NCI-H2196 treated with DMSO at 0.1 percent for 48 hours (cell line): ENCODE measurements around the gene RAC3.
A peak's percentile ranks its signal among the peaks of the same experiment; 100 is the strongest.

Experiments used
- DNase-seq: peaks from one replicate; lab custom pipeline; 2025; ENCODE audit not compliant: unreplicated experiment; lab: John Stamatoyannopoulos, UW

The RAC3 gene

DNA sequence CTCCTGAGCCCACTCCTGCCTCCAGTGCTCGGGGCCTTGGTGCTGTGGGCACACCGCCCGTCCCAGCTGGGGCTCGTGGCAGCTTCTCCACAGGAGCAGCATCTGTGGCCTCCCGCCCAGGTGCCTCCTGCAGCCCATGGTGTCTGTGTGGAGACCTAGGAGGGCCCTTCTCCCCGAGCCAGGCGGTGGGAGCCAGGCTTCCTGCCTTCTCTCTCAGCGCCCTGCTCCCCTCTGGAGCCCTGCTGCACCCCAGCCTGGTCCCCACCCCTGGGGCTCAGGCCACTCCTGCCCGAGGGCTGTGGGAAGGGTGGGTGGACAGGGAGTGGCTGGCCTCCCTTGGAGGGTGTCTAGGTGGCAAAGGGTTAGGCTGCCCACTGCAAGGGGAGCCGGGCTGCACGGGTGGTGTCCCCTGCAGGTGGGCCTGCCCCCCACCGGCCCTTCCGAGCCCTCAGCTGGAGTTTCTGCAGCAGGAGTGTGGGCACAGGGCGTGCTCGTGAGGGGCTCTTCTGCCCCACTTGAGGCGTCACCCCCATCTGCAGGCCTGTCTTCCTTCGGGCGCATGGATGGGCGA lies 19.8 kb upstream of the RAC3 start:
- DNase-seq, result no peak

DNA sequence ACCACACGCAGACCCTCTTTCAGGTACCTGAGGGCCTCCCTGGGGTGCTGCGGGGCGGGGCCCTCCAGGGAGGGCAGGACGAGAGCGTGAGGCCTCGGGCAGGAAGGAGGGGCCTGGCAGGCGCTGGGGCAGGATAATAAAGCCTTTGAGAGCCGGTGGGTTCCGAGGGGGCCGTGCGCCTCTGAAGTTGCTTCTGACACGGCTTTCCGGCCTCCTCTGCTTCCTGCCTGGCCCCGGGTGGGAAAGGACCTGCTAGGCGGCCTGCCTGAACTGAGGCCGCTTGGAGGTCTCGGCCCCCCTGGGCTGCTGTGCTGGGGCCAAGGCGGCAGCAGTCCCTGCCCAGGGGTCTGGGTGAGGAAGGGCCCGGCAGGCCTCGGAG lies 19.2 kb upstream of the RAC3 start:
- DNase-seq, result no peak

DNA sequence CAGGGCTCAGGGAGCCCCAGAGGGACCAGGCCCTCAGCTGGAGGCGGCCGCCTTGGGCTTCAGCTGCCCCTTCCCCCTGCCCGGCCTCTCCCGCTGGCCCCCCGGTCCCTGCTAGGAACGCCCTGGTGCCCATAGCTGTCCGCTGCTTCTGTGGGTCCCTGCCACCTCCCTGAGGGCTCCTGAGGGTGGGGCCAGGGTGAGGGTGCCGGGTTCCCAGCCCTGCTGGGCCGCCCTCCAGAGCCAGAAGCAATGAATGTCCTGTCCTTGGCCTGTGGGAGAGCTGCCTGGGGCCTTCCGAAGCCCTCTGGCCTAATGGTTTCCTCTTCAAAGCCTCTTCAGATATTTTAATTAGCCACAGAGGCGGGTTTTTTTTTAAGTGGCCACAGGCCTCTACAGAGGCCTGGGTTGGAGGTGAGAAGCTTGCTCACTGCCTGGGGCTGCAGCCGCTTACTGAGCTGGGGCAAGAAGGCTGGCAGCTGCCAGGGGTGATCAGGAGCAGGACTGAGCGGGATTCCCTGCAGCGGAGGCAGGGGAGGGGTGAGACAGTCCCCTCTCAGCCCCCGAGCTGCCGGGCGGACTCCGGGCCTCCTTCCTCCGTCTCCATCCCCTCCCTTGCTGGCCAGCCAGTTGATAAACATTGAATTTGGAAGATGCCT lies 18.7 kb upstream of the RAC3 start:
- peak; percentile 37 for DNase-seq

DNA sequence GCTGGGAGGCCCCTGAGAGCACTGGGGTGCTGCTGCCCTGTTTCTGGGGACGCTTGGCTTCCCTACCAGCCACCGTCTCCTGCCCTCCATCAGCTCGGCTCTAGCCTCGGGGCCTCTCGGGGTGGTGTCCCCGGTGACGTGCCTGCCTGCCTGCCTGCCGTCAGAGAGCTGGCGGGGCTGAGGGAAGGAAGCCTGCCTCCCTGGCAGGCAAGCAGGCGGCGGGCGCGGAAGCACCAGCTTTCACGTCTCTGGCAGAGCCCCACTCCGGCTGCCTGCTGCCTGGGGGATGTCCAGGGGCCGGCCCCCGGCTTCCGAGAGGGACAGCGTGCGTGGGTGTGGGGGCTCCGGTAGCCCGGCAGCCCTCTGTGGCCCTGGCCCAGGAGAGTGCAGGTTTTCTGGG lies 18.1 kb upstream of the RAC3 start:
- DNase-seq, result no peak

DNA sequence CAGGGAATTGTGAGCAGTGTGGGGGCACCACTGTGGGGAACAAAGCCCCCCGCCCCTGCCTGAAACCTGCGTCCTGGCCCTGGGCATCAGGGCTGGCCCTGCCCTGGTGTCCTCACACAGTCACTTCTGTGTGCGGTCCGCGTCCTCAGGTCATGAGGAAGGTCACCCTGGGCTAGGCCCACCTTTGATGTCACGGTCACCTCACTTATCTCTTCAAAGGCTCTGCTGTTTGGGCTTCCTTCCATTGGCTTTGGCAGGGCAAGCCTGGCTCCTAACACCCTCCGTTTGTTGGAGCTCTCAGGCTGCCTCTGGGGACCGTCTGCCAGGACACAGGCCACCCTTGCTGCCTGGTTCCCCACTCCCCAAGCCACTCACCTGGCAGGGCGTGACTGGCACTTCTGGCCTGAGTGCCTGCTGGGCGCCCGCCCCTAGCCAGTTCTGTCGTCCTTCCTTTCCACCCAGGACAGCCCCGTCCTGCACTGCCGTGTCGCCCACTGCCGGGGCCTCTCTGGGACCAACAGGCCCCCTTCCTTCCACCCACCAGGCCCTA lies 17.6 kb upstream of the RAC3 start:
- no peak for DNase-seq

DNA sequence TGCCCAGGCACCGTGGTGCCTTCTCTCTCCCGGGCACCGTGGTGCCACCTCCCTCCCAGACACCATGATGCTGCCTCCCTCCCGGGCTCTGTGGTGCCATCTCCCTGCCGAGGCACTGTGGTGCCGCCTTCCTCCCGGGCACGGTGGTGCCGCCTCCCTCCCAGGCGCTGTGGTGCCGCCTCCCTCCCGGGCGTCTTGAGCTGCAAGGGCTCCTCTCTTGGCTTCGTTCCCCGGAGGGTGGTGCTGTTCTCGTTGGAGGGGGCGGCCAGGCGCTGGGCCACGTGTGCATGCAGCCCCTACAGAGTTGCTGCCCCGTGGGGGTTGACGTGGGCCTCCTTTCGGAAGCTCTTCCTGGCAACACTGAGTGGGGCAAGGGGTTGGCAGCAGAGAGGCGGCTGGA lies 17.0 kb upstream of the RAC3 start:
- no peak for DNase-seq

DNA sequence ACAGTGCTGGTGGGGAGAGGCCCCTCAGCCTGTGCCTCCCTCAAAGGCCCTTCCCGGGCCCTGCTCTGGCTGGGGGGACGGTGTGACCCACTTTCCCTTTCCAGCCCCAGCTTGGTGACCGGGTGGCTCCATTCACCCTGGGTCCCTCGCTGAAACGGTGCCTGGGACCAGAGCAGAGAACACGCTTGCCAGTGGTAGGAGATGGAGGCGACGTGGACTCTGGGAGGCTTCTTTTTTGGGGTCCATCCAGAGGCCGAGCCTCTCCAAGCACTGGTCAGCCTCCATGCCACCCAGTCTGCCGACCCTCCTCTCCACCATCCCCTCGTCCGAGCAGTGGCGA lies 16.5 kb upstream of the RAC3 start:
- no peak for DNase-seq

DNA sequence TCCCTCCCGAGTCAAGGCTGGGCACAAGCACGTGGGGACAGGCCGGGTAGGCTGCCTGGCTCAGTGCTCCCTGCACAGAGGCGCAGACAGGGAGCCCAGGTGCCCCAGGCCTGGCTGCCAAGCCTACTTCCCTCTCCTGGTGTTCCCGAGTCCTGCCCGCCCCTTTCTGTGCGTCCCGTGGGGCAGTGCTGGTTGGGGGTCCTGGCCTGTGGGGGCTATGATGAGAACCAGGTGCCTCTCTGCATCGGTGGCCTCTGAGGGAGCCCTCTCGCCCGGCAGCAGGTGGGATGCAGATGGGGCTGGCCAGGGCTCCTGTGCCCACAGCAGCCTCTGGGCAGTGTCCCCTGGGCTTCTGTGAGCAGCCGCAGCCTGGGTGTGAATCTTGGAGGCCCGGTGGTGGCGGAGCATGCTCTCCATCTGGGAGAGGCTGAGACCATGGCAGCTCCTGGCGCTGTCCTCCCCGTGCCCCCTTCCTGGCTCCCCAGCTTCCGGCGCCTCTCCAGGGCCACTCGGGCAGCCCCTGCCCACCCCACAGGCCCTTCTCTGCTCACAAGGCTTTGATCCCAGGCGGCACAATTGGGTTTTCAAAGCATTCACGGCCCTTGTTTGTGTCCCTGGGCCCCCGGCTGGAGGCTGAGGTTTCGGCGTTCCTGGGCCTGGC lies 16.0 kb upstream of the RAC3 start:
- DNase-seq, result no peak

DNA sequence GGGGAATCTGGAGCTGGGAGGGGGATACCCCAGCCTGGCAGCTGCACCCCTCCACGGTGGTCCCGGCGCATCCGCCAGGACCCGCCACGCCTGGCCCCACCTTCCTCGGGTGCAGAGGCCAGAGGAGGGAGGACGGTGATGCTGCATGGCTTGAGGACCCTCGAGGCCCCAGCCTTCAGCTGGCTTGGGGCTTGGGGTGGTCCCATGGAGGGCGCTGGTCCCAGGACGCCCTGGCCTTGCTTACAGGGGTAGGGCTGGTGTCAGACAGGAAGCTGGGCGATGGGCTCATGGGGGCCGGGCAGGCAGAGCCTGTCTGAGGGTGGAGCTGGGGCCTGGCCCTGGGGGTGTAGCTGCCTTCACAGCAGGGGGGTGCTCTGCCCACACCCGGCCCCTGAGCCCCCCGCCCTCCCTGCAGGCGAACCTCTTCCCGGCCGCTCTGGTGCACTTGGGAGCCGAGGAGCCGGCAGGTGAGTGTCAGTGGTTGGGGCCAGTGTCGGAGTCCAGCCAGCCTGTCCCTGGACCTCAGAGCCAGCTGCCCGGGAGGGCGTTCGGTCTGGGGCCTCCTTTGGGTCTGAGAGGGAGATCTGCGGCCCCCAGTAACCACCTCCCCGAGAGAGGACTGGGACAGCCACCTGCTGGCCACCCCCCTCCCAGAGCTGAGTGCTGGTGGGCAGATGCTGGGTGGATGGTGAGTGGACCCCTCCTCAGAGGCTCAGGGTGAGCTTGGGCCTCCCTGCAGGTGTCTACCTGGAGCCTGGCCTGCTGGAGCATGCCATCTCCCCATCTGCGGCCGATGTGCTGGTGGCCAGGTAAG lies 15.2 kb upstream of the RAC3 start:
- DNase-seq, result no peak

DNA sequence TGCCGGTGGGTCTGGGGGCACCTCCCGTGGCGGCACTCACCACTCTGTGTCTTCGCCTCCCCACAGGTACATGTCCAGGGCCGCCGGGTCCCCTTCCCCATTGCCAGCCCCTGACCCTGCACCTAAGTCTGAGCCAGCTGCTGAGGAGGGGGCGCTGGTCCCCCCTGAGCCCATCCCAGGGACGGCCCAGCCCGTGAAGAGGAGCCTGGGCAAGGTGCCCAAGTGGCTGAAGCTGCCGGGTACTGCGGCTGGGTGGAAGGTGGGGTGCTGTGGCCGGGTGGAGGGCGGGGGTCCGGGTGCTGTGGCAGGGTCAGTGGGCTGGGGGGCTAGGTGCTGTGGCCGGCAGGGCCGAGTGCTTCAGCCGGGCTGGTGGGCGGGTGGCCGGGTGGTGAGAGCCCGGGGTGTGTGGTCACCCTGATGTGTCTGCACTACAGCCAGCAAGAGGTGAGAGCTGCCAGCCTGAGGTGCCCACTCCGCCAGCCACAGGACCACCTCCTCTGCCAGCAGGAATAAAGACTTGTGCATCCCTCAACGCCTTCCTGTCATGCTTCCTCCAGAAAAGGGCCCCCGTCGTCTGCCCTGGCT lies 14.5 kb upstream of the RAC3 start:
- DNase-seq, result no peak

DNA sequence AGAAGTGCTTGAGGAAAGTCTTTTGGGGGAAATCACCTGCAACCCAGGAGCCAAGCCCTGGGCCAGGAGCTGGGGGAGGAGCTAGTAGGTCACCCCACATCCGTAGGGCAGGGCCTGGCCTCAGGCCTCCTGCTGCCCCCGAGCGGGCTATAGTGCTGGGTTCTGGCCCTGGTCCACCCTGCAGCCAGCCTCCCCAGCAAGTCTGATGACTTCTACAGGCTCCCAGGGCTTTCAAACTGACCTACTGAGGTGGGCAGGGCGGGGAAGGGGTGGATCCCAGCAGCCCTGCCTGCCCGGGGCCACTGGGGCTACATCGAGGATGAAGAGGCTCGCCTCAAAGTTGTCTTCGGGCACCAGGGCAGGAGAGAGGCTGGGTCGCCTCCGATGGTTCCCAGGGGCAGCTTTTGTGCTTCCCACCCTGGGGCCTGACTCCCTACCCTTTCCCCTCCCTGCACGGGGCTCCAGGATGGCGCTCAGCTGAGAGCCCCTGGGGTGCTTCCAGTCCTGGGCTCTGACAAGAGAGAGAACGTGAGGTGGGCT lies 13.8 kb upstream of the RAC3 start:
- no peak for DNase-seq

DNA sequence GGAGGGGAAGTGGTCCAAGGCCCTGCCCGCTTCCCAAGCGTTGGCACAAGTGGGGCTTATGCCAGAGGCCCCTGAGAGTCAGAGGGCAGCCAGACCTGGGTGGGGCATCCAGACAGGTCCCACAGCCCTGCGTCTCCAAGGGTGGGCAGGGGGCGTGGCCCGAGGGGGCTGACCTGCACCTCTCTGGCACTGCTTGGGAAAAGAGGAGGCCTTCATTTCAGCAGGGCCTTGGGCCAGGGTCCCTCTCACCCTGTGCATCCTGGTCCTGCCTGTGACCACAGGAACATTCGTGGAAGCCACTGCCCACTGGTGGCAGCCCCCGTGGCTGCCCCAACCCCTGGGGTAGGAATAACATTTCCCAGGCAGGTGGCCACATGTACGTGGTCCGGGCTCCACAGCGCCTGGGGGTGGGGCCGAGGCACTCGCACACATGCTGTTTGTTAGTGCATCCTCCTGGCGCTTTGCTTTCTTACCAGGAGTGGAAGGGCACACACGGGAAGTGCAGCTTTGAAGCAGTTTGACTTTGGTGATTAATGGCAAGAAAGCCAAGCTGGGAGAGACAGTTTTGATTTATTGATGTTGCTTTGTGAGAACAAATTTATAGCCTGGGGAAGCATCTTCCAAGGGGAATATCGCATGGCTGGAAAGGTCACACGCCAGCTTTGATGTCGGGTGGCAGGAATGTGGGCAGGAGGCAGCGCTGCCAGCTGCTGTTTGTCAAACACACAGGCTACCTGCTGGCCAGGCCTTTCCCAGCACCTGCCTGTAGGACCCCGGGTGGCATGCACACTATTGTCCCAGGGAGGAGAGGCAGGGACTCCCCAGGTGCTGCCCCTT lies 13.1 kb upstream of the RAC3 start:
- peak; percentile 65 for DNase-seq

DNA sequence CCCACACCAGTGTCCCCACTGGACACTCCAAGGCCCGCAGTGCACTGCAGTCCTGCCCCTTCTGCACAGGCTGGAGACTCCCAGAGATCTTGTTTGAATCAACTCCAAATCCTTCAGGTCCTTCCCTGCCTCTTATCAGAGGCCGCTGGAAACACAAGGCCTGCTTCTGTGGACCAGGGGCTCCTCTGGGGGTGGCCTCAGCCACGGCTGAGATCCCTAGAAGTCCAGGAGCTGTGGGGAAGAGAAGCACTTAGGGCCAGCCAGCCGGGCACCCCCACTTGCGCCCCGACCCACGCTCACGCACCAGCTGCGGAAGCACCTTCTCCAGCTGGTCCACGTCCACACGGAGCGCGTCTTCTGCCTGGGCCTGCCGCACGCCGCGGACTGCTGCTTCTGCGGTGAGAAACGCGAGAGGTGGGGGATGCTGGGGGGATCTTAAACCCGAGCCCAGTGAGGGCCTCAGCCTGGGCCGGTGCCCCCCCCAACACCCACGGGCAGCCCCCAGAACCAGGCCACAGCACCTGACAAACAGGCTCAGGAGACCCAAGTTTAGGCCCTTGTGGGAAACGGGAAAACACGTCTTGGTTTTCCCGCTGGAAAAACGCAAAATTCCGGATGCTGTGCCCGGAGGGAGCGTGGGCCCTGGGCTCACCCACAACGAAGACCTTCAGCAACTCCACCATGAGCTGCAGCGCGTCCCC lies 12.3 kb upstream of the RAC3 start:
- no peak for DNase-seq

DNA sequence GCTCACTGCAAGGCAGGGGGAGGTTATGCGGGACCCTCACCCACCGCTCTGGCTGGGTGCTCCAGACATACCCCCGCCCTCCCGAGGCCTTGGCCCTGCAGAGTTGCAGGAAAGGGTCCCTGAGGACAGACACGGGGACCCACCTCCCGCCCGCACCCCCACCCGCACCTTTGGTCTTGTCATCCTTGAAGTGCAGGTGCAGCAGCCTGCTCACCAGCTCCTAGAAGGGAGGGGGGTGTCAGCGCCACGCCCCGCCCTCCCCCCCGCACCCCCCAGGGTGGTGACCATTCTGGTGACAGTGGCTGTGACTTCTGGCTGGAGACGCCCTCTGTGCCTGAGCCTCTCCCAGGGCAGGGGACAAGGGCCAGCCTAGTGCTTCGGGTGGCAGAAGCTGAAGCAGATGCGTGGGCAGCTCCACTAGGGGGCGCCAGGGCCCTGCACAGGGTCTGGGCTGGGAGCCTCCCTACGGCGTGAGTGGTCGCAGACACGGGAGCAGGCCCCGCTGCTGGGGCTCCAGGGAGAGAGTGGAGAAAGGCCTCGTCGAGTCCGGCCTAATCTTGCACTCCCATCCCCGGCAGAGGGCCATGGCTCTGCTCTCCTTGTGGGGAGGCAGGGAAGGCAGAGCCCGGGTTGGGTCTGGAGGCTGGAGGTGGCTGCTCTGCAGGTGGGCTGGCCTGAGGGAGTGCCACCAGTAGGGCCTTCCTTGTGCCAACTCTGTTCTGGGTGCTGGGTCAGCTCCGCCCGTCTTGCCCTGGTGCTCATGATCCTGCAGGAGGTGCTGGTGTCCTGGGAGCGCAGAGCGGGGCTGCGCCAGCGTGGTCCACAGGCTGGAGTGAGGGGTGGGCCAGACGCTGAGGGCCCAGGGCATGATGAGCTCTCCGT lies 11.5 kb upstream of the RAC3 start:
- peak; percentile 62 for DNase-seq

DNA sequence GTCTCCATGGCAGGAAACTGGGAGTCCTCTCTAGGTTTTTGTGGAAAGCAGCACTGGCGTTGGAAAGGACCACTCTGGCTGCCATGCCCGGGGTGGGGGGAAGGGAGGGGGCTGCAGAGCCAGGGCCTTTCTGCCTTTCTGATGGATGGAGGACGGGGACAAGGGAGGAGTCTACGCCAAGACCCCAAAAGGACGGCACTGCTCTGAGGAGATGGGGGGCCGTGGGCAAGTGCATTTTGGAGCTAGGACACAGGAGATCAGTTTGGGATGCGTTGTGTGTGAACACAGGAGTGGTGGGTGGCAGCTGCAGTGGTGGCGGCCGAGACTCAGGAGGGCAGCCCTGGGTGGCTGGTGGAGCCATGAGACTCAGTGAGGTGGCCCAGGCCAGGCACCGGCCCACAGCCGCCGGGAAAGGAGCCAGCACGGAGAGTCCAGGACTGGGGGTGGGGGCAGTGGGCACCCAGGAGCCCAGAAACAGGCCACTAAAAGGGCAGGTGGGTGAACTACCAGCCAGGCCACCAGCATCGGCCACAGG lies 10.8 kb upstream of the RAC3 start:
- no peak for DNase-seq

DNA sequence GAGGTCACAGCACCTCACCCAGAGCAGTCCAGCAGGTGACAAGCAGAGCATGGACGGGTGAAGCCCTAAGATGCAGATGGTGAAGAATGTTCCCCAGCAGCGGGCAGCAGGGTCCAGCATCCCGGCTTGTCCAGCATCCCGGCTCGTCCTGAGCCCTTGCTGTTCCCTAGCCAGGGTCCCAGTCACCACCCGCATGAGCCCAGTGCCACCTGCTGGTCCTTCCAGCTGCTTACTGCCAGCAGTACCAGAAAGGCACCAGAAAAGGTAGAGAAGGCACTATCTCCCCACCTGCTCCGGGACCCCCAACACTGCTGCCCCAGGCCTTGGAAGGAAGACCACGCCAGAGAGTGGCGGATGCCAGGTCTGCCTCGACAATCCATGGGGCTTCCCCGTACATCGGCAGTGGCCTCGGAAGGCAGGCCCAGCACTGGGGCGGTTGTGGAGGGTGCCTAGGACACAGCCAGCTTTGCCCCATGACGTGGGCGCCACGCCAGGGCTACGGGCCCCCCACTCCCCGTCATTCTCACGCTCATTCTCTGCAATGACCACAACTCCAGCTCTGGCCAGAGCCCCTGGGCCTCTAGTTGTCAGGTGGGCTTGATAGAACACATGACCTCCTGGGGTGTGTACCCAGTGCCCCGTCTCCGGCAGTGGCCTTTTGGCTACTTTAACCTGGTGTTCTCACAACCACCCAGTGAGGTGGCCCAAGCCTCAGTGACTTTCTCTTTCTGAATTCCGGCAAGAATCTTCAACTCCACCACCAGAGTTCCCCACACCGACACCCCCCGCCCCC lies 10.2 kb upstream of the RAC3 start:
- peak; percentile 75 for DNase-seq

DNA sequence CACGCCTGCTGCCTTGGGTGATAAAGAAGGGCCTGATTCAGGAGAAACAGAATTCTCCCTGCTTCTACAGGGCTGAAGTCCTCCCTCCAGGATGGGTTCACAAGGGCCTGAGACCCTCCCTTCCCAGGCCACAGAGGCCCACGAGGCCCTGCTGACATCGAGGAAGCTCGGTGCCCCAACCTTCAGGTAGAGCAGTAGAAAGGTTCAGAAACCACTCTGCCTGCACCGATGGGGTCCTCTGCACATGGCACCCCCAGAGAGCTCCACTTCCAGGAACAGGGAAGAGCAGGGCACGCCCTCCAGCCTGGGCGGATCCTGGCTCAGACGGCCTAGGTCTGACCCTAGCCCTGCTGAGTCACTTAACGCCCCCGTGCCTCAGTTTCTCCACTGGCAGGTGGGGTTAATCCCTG lies 9.6 kb upstream of the RAC3 start:
- DNase-seq, result no peak
